ENCODE results near the gene OTX1.

DNA sequence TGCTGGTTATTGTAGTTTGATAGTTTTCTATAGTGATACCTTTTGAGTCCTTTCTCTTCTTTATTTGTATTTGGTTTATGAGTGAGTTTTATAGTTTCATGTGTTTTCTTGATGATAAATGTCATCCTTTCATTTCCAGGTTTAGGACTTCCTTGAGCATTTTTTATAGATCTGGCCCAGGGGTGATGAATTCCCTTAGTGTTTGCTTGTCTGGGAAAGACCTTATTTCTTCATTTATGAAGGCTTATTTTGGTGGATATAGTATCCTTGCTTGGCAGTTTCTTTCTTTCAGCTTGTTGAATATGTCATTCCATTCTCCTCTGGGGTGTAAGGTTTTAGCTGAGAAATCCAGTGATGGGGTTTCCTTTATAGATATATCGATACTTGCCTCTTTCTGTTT lies 53.9 kb downstream of the OTX1 start:
- TF ChIP-seq, protein P1, sequence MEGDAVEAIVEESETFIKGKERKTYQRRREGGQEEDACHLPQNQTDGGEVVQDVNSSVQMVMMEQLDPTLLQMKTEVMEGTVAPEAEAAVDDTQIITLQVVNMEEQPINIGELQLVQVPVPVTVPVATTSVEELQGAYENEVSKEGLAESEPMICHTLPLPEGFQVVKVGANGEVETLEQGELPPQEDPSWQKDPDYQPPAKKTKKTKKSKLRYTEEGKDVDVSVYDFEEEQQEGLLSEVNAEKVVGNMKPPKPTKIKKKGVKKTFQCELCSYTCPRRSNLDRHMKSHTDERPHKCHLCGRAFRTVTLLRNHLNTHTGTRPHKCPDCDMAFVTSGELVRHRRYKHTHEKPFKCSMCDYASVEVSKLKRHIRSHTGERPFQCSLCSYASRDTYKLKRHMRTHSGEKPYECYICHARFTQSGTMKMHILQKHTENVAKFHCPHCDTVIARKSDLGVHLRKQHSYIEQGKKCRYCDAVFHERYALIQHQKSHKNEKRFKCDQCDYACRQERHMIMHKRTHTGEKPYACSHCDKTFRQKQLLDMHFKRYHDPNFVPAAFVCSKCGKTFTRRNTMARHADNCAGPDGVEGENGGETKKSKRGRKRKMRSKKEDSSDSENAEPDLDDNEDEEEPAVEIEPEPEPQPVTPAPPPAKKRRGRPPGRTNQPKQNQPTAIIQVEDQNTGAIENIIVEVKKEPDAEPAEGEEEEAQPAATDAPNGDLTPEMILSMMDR (conservative IDR thresholded peaks at IDR 0.05): no peak
- TF ChIP-seq ZFX (IDR thresholded peaks at IDR 0.05): no peak

Data from C4-2B (cell line).